ENCODE measurements around the gene CMTR2. TPM values are rescaled to one million over a fixed set of nuclear protein-coding genes. Genes with fewer than 3 reads are reported as not detected.

CMTR2 gene
- total and polyA plus RNA-seq, 2 of the 4 experiments (the other 2 are of a cell fraction): 10.6 to 21.9 TPM

GRCh38 chr16:71287454-71287853, 1.7 kb downstream of the CMTR2 start:
- CTCF ChIA-PET: no interaction called here
- BruUV-seq (replicated peaks): no TSS peak
- no peaks in the 10 kb centered on the region for H3K27me3 ChIP-seq (ENCODE audit: control insufficient read depth, insufficient read depth, low read length)
- H2AK5ac ChIP-seq (ENCODE audit: low read depth, low read length): no peak overlapping the region
- dilution Hi-C loops (cut with HindIII; ENCODE audit: low sequenced_read_pairs, unreplicated experiment): no loop called here
- intact Hi-C loops (cut with micrococcal nuclease): no loop called here
- POLR2A ChIA-PET (ENCODE audit: unreplicated experiment): interaction anchor here (0.6 kb wide), 1 partner anchor 571 kb away, joined by 3 read pairs; no protein-coding TSS in a partner anchor
- H4K8ac ChIP-seq (ENCODE audit: low read depth in 2 of 2, low read length in 2 of 2): no peak overlapping the region
- H3K4me2 ChIP-seq (ENCODE audit: low read depth, low read length): no peak overlapping the region
- H2BK15ac ChIP-seq (ENCODE audit: low read depth, low read length): no peak overlapping the region
- no peak overlapping the region for H2AK9ac ChIP-seq (replicated peaks; ENCODE audit: low read depth, low read length, poor library complexity)
- no peak for ATAC-seq (ENCODE audit: low read depth)
- peaks cover 2% of the 10 kb centered on the region; the same call in 1 of the 2 replicates for H3K9me1 ChIP-seq (ENCODE audit: insufficient read depth, low read length)
- no peak overlapping the region for H3K4ac ChIP-seq (ENCODE audit: low read depth, low read length)
- WGBS, 2 experiments (ENCODE audit: extremely low coverage in 2 of 2, insufficient read length in 1 of 2): no CpG with 5 or more reads among the region's 2 CpGs
- H2BK120ac ChIP-seq (ENCODE audit: low read depth, low read length): no peak overlapping the region
- H2AFZ ChIP-seq (replicated peaks; ENCODE audit: low read length, poor library complexity): no peak overlapping the region
- no peak overlapping the region for H3K27ac ChIP-seq (ENCODE audit: insufficient read depth, low read length)
- in situ Hi-C loops (cut with MboI; ENCODE audit: low sequenced_read_pairs): loop anchor here (25.0 kb wide), 1 partner anchor 500 kb away; no protein-coding TSS in a partner anchor
- H3K9me3 ChIP-seq (ENCODE audit: control insufficient read depth, insufficient read depth, low read length): no peaks in the 10 kb centered on the region
- H4K5ac ChIP-seq (ENCODE audit: low read depth, low read length): no peak overlapping the region
- TF ChIP-seq CTCF (conservative IDR thresholded peaks at IDR 0.05; ENCODE audit: low read depth, low read length) (no peak), CHD1 (IDR thresholded peaks at IDR 0.05; ENCODE audit: low read depth, low read length) (no peak), MAFK (IDR thresholded peaks at IDR 0.05; ENCODE audit: low read depth, low read length) (no peak), RFX5 (IDR thresholded peaks at IDR 0.05; ENCODE audit: low read depth, low read length) (no peak), NFE2L2 (IDR thresholded peaks at IDR 0.05; ENCODE audit: low read depth, low read length) (no peak), CEBPB (IDR thresholded peaks at IDR 0.05; ENCODE audit: low read depth, low read length) (no peak), POLR2A (IDR thresholded peaks at IDR 0.05; ENCODE audit: low read depth, low read length) (no peak), MAZ (IDR thresholded peaks at IDR 0.05; ENCODE audit: borderline replicate concordance, low read depth, low read length) (no peak), RAD21 (IDR thresholded peaks at IDR 0.05; ENCODE audit: low read length) (no peak), ELK1 (IDR thresholded peaks at IDR 0.05; ENCODE audit: borderline replicate concordance, low read depth, low read length) (no peak), SMC3 (IDR thresholded peaks at IDR 0.05; ENCODE audit: low read depth, low read length) (no peak), BHLHE40 (IDR thresholded peaks at IDR 0.05; ENCODE audit: low read depth, low read length) (no peak), MXI1 (IDR thresholded peaks at IDR 0.05; ENCODE audit: borderline replicate concordance, low read depth, low read length) (no peak), RCOR1 (IDR thresholded peaks at IDR 0.05; ENCODE audit: insufficient replicate concordance, low read length) (no peak)
- TF ChIP-seq, protein P1, sequence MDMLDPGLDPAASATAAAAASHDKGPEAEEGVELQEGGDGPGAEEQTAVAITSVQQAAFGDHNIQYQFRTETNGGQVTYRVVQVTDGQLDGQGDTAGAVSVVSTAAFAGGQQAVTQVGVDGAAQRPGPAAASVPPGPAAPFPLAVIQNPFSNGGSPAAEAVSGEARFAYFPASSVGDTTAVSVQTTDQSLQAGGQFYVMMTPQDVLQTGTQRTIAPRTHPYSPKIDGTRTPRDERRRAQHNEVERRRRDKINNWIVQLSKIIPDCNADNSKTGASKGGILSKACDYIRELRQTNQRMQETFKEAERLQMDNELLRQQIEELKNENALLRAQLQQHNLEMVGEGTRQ (IDR thresholded peaks at IDR 0.05; ENCODE audit: low read depth, low read length): no peak
- no peak overlapping the region for H4K91ac ChIP-seq (ENCODE audit: insufficient read depth, low read depth, low read length)
- no peak overlapping the region for H3K23ac ChIP-seq (ENCODE audit: low read depth, low read length)
- H4K20me1 ChIP-seq (ENCODE audit: insufficient read depth, low read length): no peaks in the 10 kb centered on the region
- no peak overlapping the region for H3K56ac ChIP-seq (ENCODE audit: extremely low read depth, insufficient read depth, low read length)
- no peak overlapping the region for H3K4me3 ChIP-seq (ENCODE audit: insufficient read depth, low read depth, low read length)
- DNase-seq: no peak
- H3K18ac ChIP-seq (ENCODE audit: low read depth, low read length): no peak overlapping the region
- no peak overlapping the region for H2BK20ac ChIP-seq (ENCODE audit: low read depth, low read length)
- no peak overlapping the region for H2BK5ac ChIP-seq (ENCODE audit: low read depth, low read length, poor library complexity, severe bottlenecking)
- H3K79me1 ChIP-seq (ENCODE audit: low read depth in 1 of 2, low read length in 2 of 2): peaks cover 11 to 30% of the 10 kb centered on the region in 2 experiments
- H3K14ac ChIP-seq (replicated peaks; ENCODE audit: low read depth, low read length): no peak overlapping the region
- H3K9ac ChIP-seq (ENCODE audit: low read depth, low read length): no peak overlapping the region
- H3K36me3 ChIP-seq (ENCODE audit: control insufficient read depth, insufficient read depth, low read length): peaks cover 8% of the 10 kb centered on the region
- H3K4me1 ChIP-seq (ENCODE audit: control insufficient read depth, insufficient read depth, low read length): no peaks in the 10 kb centered on the region; the same call in 1 of the 2 replicates
